Stimulated activated CD4-positive, alpha-beta T cell treated with anti-CD3 and anti-CD28 coated beads, TNF-alpha, amount 100 ng/mL, for 1 hour (primary cell): ENCODE measurements around the gene SRSF4.
A peak's percentile ranks its signal among the peaks of the same experiment; 100 is the strongest.
"Not testable (repeated sequence)": the region's sequence is repeated elsewhere in the genome, so short reads cannot be mapped to it uniquely, and the experiment has no call there.

Experiments
- DNase-seq, 3 donors: peaks; one replicate each; pipeline ENCODE4 v3.0.0-alpha.2; 2020; ENCODE audit warnings: low read depth in 3 of 3, low spot score in 1 of 3

Gene SRSF4

GRCh38 chr1:29126198-29126597 lies 55.5 kb downstream of the SRSF4 start:
- DNase-seq: no peak

- no peak for DNase-seq
Measured at GRCh38 chr1:29125788-29126187, 55.9 kb downstream of the SRSF4 start.

GRCh38 chr1:29125237-29125641 lies 56.5 kb downstream of the SRSF4 start:
- DNase-seq: no peak

GRCh38 chr1:29124366-29125236 lies 57.1 kb downstream of the SRSF4 start:
- peak in 1 of 3 donors; percentile 44 for DNase-seq

- no peak for DNase-seq
Measured at GRCh38 chr1:29123887-29124365, 57.8 kb downstream of the SRSF4 start, which contains the start of gene TMEM200B. TMEM200B (minus strand) TSS chr1:29123903; CDS start chr1:29121828, 2,075 bp downstream.

- peak in 1 of 3 donors; percentile 10 for DNase-seq
Measured at GRCh38 chr1:29123053-29123886, 58.4 kb downstream of the SRSF4 start.

GRCh38 chr1:29122682-29123052 lies 59.0 kb downstream of the SRSF4 start:
- DNase-seq: no peak

- DNase-seq: no peak
Measured at GRCh38 chr1:29121936-29122681, 59.6 kb downstream of the SRSF4 start.

- no peak for DNase-seq
Measured at GRCh38 chr1:29121516-29121935, 60.2 kb downstream of the SRSF4 start.

- peak in 2 of 3 donors; percentile 30 to 53 for DNase-seq
Measured at GRCh38 chr1:29120947-29121485, 60.7 kb downstream of the SRSF4 start.

- no peak for DNase-seq
Measured at GRCh38 chr1:29120367-29120766, 61.3 kb downstream of the SRSF4 start.

- no peak for DNase-seq
Measured at GRCh38 chr1:29119121-29119929, 62.4 kb downstream of the SRSF4 start.

- no peak for DNase-seq
Measured at GRCh38 chr1:29117381-29117780, 64.3 kb downstream of the SRSF4 start.

- DNase-seq: no peak
Measured at GRCh38 chr1:29114654-29115053, 67.0 kb downstream of the SRSF4 start.

- DNase-seq: no peak
Measured at GRCh38 chr1:29113413-29114117, 68.1 kb downstream of the SRSF4 start.

GRCh38 chr1:29112705-29113412 lies 68.8 kb downstream of the SRSF4 start:
- no peak for DNase-seq

- DNase-seq: not testable (repeated sequence)
Measured at GRCh38 chr1:29108041-29108440, 73.7 kb downstream of the SRSF4 start.

GRCh38 chr1:29105822-29106221 lies 75.9 kb downstream of the SRSF4 start:
- DNase-seq: no peak

GRCh38 chr1:29100487-29100886 lies 81.2 kb downstream of the SRSF4 start:
- no peak for DNase-seq
